Measurements from ENCODE around the gene SPOCK2. TPM values are rescaled to one million over a fixed set of nuclear protein-coding genes. Genes with fewer than 3 reads are reported as not detected.

The SPOCK2 gene
- total RNA-seq, 2 experiments from 2014 or later: 976 to 998 TPM

DNA sequence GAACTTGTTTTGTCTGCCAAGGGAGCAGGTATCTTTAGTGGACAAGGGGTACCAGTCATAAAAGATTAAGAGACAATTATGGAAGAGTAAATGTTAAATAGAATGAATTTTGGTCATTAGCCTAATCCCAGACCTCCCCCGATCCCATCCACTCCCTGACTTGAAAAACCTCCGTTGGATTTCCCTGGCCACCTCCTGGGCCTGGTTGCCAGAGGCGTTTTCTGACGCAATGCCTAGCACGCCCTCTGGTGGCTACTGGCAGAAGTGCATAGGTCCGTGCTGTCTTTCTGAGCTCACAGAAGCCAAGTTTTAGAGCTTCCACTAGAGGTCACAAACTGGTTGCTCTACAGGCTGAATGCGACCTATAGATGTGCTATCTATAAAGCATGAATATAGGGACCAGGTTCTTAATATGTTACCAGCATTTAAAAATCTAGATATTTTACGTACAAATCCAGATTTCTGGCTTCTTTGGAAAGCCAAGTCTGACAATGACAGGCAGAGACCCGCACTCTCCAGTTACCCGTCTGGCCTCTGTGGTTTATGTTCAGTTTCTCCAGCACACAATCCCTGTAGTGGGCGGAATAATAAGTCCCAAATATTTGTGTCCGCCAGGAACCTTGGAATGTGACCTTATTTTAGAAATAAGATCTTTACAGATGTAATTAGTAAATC is 39.8 kb downstream of the SPOCK2 start:
- Mint-ChIP-seq H3K4me1 (ENCODE audit: low read depth) (peaks cover 9% of the 10 kb centered on the region), H3K27ac (no peak overlapping the region), H3K9me3 (no peaks in the 10 kb centered on the region), H3K27me3 (no peaks in the 10 kb centered on the region), H3K36me3 (ENCODE audit: low read depth) (no peaks in the 10 kb centered on the region), H3K4me3 (no peak overlapping the region)
- TF ChIP-seq CTCF (IDR thresholded peaks at IDR 0.05): peak; percentile 100
- ChIA-PET CTCF (interaction anchor here (0.5 to 2.2 kb wide), 44 partner anchors 10 to 1068 kb away, joined by 3 to 24 read pairs (median 4); partner anchors contain the start of genes ANAPC16, ASCC1 and SPOCK2), POLR2A (interaction anchor here (0.6 to 1.9 kb wide), 14 partner anchors 10 to 306 kb away, joined by 3 to 18 read pairs (median 4); partner anchors contain the start of genes ANAPC16, DNAJB12 and PSAP)
- H3K27ac ChIP-seq (ENCODE audit: low read depth in 1 of 2, low read length in 2 of 2): no peak overlapping the region
- DNase-seq: peak; percentile 82 to 94 (median 90)
- intact Hi-C loops (cut with DNase I, micrococcal nuclease): loop anchor here (2.0 to 10.0 kb wide), 6 partner anchors 131 to 734 kb away; partner anchors contain the start of gene SLC29A3 (in 1 of the 2)
- peak; percentile 99 for ATAC-seq (ENCODE audit: poor library complexity)
- H3K4me1 ChIP-seq (ENCODE audit: insufficient read depth, low read length): no peaks in the 10 kb centered on the region
- H3K4me3 ChIP-seq (ENCODE audit: low read length): no peak overlapping the region
- H3K27me3 ChIP-seq (ENCODE audit: control insufficient read depth in 1 of 2, insufficient read depth in 2 of 2, low read length in 2 of 2): no peaks in the 10 kb centered on the region
- H3K9me3 ChIP-seq (ENCODE audit: control insufficient read depth in 1 of 2, insufficient read depth in 1 of 2, low read length in 2 of 2): peaks cover 0 to 3% of the 10 kb centered on the region in 2 experiments
- no peaks in the 10 kb centered on the region for H3K36me3 ChIP-seq (ENCODE audit: insufficient read depth, low read length)

- TF ChIP-seq CTCF (IDR thresholded peaks at IDR 0.05): no peak
Observed at GRCh38 chr10:72045586-72045985, 42.8 kb downstream of the SPOCK2 start.

DNA sequence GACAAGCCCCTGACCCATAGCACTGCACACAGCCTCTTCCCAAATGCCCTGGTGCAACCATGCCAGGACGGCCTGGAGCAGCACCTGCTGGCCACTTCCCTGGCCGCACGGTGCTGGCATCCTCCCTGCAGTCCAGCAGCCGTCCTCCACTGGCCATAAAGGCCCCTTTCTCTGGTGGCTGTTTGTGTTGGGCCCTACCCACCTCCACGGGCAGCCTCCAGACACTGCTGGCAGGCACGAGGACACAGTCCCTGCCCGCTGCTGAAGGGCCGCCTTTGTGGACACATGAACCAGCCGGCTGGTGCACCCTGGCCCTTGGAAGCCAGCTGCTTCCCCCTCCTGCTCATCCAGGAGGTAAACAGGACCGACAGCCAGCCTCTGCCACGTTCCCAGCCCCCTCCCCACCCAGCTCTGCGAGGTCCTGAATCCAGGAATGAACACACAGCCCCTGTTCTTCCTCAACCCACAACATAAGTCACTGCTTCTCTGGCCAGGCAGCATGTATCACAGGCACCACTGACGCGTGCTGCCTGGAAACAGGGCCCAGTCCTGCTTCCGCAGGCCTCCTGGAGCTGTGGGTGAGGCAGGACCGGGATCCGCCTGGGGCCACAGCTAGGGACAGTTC is 43.8 kb downstream of the SPOCK2 start:
- H3K9me3 ChIP-seq (ENCODE audit: control insufficient read depth in 1 of 2, insufficient read depth in 1 of 2, low read length in 2 of 2): peaks cover 0 to 2% of the 10 kb centered on the region in 2 experiments
- DNase-seq (no peak), ATAC-seq (ENCODE audit: poor library complexity) (no peak)
- H3K36me3 Mint-ChIP-seq (ENCODE audit: low read depth): no peaks in the 10 kb centered on the region
- no peak overlapping the region for H3K4me3 ChIP-seq (ENCODE audit: low read length)
- no peaks in the 10 kb centered on the region for H3K27me3 Mint-ChIP-seq
- no peaks in the 10 kb centered on the region for H3K4me1 ChIP-seq (ENCODE audit: insufficient read depth, low read length)
- ChIA-PET CTCF (no interaction called here), POLR2A (no interaction called here)
- no peak for TF ChIP-seq CTCF (IDR thresholded peaks at IDR 0.05)
- H3K27ac Mint-ChIP-seq: no peak overlapping the region
- H3K27me3 ChIP-seq (ENCODE audit: control insufficient read depth in 1 of 2, insufficient read depth in 2 of 2, low read length in 2 of 2): no peaks in the 10 kb centered on the region
- H3K36me3 ChIP-seq (ENCODE audit: insufficient read depth, low read length): no peaks in the 10 kb centered on the region
- H3K27ac ChIP-seq (ENCODE audit: low read depth in 1 of 2, low read length in 2 of 2): no peak overlapping the region
- H3K4me3 Mint-ChIP-seq: no peak overlapping the region
- H3K4me1 Mint-ChIP-seq (ENCODE audit: low read depth): peaks cover 9% of the 10 kb centered on the region
- H3K9me3 Mint-ChIP-seq: no peaks in the 10 kb centered on the region
- intact Hi-C loops (cut with DNase I, micrococcal nuclease): loop anchor here (5.0 to 10.0 kb wide), 4 partner anchors 127 to 730 kb away; partner anchors contain the start of gene SLC29A3 (in 1 of the 2)

More at GRCh38 chr10:72045586-72045985, 42.8 kb downstream of the SPOCK2 start:
- Mint-ChIP-seq H3K27ac (no peak overlapping the region), H3K36me3 (ENCODE audit: low read depth) (no peaks in the 10 kb centered on the region), H3K4me1 (ENCODE audit: low read depth) (peaks cover 9% of the 10 kb centered on the region), H3K9me3 (no peaks in the 10 kb centered on the region), H3K27me3 (no peaks in the 10 kb centered on the region), H3K4me3 (no peak overlapping the region)
- ATAC-seq (ENCODE audit: poor library complexity) (no peak), DNase-seq (no peak)
- Histone ChIP-seq H3K27me3 (ENCODE audit: control insufficient read depth in 1 of 2, insufficient read depth in 2 of 2, low read length in 2 of 2) (no peaks in the 10 kb centered on the region), H3K4me1 (ENCODE audit: insufficient read depth, low read length) (no peaks in the 10 kb centered on the region), H3K9me3 (ENCODE audit: control insufficient read depth in 1 of 2, insufficient read depth in 1 of 2, low read length in 2 of 2) (peaks cover 0 to 3% of the 10 kb centered on the region in 2 experiments), H3K27ac (ENCODE audit: low read depth in 1 of 2, low read length in 2 of 2) (no peak overlapping the region), H3K36me3 (ENCODE audit: insufficient read depth, low read length) (no peaks in the 10 kb centered on the region), H3K4me3 (ENCODE audit: low read length) (no peak overlapping the region)
- POLR2A ChIA-PET: interaction anchor here (0.6 kb wide), 1 partner anchor 100 kb away, joined by 3 read pairs; no protein-coding TSS in a partner anchor
- intact Hi-C loops (cut with DNase I, micrococcal nuclease): loop anchor here (5.0 to 10.0 kb wide), 4 partner anchors 128 to 731 kb away; partner anchors contain the start of gene SLC29A3 (in 1 of the 2)
- CTCF ChIA-PET: interaction anchor here (1.3 kb wide), 1 partner anchor 292 kb away, joined by 3 read pairs; no protein-coding TSS in a partner anchor

Data from CD4-positive, alpha-beta T cell (primary cell).